HepG2 (cell line): ENCODE results near the gene RGS19. TPM values are rescaled to one million over a fixed set of nuclear protein-coding genes. Genes with fewer than 3 reads are reported as not detected.
A peak's percentile ranks its signal among the peaks of the same experiment; 100 is the strongest.

Source experiments
- FOXO1 ChIP-seq: sonication (generic); formaldehyde crosslinking; IDR thresholded peaks from 2 replicates; pipeline ENCODE4 v1.4.0; 2020; ENCODE audit warnings: missing genetic modification reagents
- FOXO4 ChIP-seq: sonication (generic); formaldehyde crosslinking; conservative IDR thresholded peaks from 2 replicates; pipeline ENCODE4 v1.8.1; 2023; ENCODE audit warnings: missing genetic modification reagents
- HOXA9 ChIP-seq: sonication (generic); formaldehyde crosslinking; IDR thresholded peaks from 2 replicates; pipeline ENCODE4 v1.8.1; 2022; ENCODE audit warnings: missing genetic modification reagents, mild to moderate bottlenecking, moderate library complexity, borderline replicate concordance
- KLF9 ChIP-seq: IDR thresholded peaks from 2 replicates; pipeline ENCODE4 v1.6.1; 2016; ENCODE audit warnings: low read depth
- MEF2D ChIP-seq: sonication (generic); formaldehyde crosslinking; IDR thresholded peaks from 2 replicates; pipeline ENCODE4 v1.5.1; 2020; ENCODE audit warnings: mild to moderate bottlenecking, missing genetic modification reagents
- MTF1 ChIP-seq: sonication (generic); formaldehyde crosslinking; IDR thresholded peaks from 2 replicates; pipeline ENCODE4 v1.5.0; 2020; ENCODE audit warnings: missing genetic modification reagents
- NFE2 ChIP-seq: sonication (generic); formaldehyde crosslinking; IDR thresholded peaks from 2 replicates; pipeline ENCODE4 v1.4.0; 2020; ENCODE audit warnings: missing genetic modification reagents
- REL ChIP-seq: sonication (generic); formaldehyde crosslinking; conservative IDR thresholded peaks from 2 replicates; pipeline ENCODE4 v1.8.0; 2022; ENCODE audit warnings: mild to moderate bottlenecking, missing genetic modification reagents, moderate library complexity
- SP140L ChIP-seq: sonication (generic); formaldehyde crosslinking; IDR thresholded peaks from 2 replicates; pipeline ENCODE4 v1.4.0; 2020; ENCODE audit warnings: missing genetic modification reagents, borderline replicate concordance
- TARDBP ChIP-seq: sonication (generic); formaldehyde crosslinking; IDR thresholded peaks from 2 replicates; pipeline ENCODE4 v1.8.0; 2022; ENCODE audit warnings: mild to moderate bottlenecking, missing genetic modification reagents
- TOPORS ChIP-seq: sonication (generic); formaldehyde crosslinking; IDR thresholded peaks from 2 replicates; pipeline ENCODE4 v1.8.0; 2023; ENCODE audit warnings: mild to moderate bottlenecking, missing genetic modification reagents
- YEATS4 ChIP-seq: sonication (generic); formaldehyde crosslinking; IDR thresholded peaks from 2 replicates; pipeline ENCODE4 v1.4.0; 2020; ENCODE audit warnings: missing genetic modification reagents, borderline replicate concordance
- ZFP37 ChIP-seq: sonication (generic); formaldehyde crosslinking; IDR thresholded peaks from 2 replicates; pipeline ENCODE4 v1.4.0; 2020; ENCODE audit warnings: missing genetic modification reagents, borderline replicate concordance
- ZNF235 ChIP-seq: sonication (generic); formaldehyde crosslinking; IDR thresholded peaks from 2 replicates; pipeline ENCODE4 v1.8.1; 2023; ENCODE audit warnings: mild to moderate bottlenecking, missing genetic modification reagents, borderline replicate concordance
- ZNF282 ChIP-seq: fragments of 450-650 bp; IDR thresholded peaks from 2 replicates; pipeline ENCODE4 v1.6.1; 2018; ENCODE audit not compliant: partially characterized antibody
- ZNF441 ChIP-seq: sonication (generic); formaldehyde crosslinking; IDR thresholded peaks from 2 replicates; pipeline ENCODE4 v1.7.0; 2021; ENCODE audit warnings: missing genetic modification reagents, borderline replicate concordance
- ZNF510 ChIP-seq: sonication (generic); formaldehyde crosslinking; IDR thresholded peaks from 2 replicates; pipeline ENCODE4 v1.4.0; 2020; ENCODE audit warnings: low read depth, mild to moderate bottlenecking, missing genetic modification reagents
- ZNF605 ChIP-seq: sonication (generic); formaldehyde crosslinking; IDR thresholded peaks from 2 replicates; pipeline ENCODE4 v1.8.0; 2022; ENCODE audit warnings: mild to moderate bottlenecking, missing genetic modification reagents
- ZNF784 ChIP-seq: sonication (generic); formaldehyde crosslinking; IDR thresholded peaks from 2 replicates; pipeline ENCODE4 v1.5.1; 2020; ENCODE audit warnings: missing genetic modification reagents, mild to moderate bottlenecking, borderline replicate concordance
- ZNF878 ChIP-seq: sonication (generic); formaldehyde crosslinking; IDR thresholded peaks from 2 replicates; pipeline ENCODE4 v1.8.1; 2023; ENCODE audit warnings: mild to moderate bottlenecking, missing genetic modification reagents, moderate library complexity
- polyA plus RNA-seq, 8 experiments: library from polyadenylated mRNA; depleted of rRNA in 3 of 8; stranded (reverse) in 7 of 8; unstranded in 1 of 8; fragments of >200 nt; fragmentation: Illumina TruSeq in 4 of 8; extraction: Trizol in 4 of 8; gene quantifications; 2 replicates each; pipeline versions ENCODE4 v1.2.1 to v1.2.3, GENCODE V29; 2011 to 2016; ENCODE audit warnings: low read depth in 4 of 8, missing spikeins in 1 of 8, mixed read lengths in 1 of 8; ENCODE audit not compliant: insufficient read depth in 1 of 8
- total RNA-seq, 5 experiments: library from RNA; depleted of rRNA; stranded (reverse); fragments of >200 nt; fragmentation: Illumina TruSeq; extraction: Trizol; gene quantifications; 2 replicates each; pipeline ENCODE4 v1.2.3, GENCODE V29; 2016; ENCODE audit warnings: low read depth in 1 of 5
- TF ChIP-seq, protein P1 (sequence below): IDR thresholded peaks from 2 replicates; pipeline ENCODE4 v1.6.1; 2016; ENCODE audit warnings: control low read depth
- TF ChIP-seq, protein P2 (sequence below): sonication (generic); formaldehyde crosslinking; conservative IDR thresholded peaks from 2 replicates; pipeline ENCODE4 v1.4.0; 2020; ENCODE audit warnings: missing genetic modification reagents
- TF ChIP-seq, protein P3 (sequence below): sonication (generic); formaldehyde crosslinking; conservative IDR thresholded peaks from 2 replicates; pipeline ENCODE4 v1.8.0; 2022; ENCODE audit warnings: mild to moderate bottlenecking, moderate library complexity, missing genetic modification reagents

Gene RGS19
- total and polyA plus RNA-seq, 2 of the 13 experiments (the other 11 are each of a cell fraction or from before 2014, with no cell fraction given): 10.7 to 11.9 TPM

DNA sequence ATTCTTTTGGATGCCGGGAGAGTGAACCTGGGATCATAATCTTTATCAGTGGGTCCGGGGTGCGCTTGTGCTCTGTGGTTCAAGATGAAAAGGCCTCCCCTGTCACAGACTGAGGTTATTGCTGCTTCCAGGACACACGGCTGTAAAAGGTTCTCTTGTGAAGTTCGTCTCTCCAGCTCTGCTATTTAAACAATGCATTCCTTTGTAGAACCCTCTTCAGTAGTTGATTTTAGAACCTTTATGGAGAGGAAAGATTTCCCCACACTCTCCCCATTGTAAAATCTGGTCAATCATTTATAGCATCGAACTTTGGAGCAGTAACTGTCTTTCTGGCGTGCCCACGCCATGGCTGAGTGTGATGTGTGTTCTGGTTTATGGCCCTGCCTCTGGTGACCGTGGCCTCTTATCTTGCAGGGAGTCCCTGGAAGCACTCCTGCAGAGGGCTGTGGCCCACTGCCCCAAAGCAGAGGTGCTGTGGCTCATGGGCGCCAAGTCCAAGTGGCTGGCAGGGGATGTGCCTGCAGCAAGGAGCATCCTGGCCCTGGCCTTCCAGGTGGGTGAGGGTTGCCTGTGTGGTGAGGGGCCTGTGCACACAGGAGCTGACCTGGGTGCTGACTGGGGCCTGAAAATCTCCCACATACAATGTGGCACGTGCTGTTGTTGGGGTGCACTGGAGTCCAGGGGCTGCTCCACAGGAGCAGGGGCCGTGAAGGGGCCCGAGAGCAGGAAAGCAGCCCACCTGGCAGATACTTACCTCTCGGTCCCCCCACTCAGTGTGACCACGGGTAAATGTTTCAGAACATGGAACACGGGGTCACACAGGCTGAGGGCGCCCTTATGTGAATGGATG is 55.0 kb downstream of the RGS19 start (continued):
- TF ChIP-seq KLF9 (CRISPR knock-in tag): 0 out of 2 replicates have a peak, but pooled peaks have one; percentile 19
- peak; percentile 53; the same call in 1 of the 2 replicates for TF ChIP-seq TOPORS (CRISPR knock-in tag)
- TF ChIP-seq, protein P1, sequence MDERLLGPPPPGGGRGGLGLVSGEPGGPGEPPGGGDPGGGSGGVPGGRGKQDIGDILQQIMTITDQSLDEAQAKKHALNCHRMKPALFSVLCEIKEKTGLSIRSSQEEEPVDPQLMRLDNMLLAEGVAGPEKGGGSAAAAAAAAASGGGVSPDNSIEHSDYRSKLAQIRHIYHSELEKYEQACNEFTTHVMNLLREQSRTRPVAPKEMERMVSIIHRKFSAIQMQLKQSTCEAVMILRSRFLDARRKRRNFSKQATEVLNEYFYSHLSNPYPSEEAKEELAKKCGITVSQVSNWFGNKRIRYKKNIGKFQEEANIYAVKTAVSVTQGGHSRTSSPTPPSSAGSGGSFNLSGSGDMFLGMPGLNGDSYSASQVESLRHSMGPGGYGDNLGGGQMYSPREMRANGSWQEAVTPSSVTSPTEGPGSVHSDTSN (CRISPR knock-in tag): peak; percentile 21
- no peak for TF ChIP-seq ZNF282
- TF ChIP-seq MTF1: no peak
- no peak; the same call in 1 of the 2 replicates for TF ChIP-seq SP140L
- TF ChIP-seq NFE2: no peak
- no peak; the same call in 1 of the 2 replicates for TF ChIP-seq YEATS4 (CRISPR knock-in tag)
- TF ChIP-seq, protein P2, sequence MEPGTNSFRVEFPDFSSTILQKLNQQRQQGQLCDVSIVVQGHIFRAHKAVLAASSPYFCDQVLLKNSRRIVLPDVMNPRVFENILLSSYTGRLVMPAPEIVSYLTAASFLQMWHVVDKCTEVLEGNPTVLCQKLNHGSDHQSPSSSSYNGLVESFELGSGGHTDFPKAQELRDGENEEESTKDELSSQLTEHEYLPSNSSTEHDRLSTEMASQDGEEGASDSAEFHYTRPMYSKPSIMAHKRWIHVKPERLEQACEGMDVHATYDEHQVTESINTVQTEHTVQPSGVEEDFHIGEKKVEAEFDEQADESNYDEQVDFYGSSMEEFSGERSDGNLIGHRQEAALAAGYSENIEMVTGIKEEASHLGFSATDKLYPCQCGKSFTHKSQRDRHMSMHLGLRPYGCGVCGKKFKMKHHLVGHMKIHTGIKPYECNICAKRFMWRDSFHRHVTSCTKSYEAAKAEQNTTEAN (CRISPR knock-in tag): peak; percentile 85
- peak; percentile 77 for TF ChIP-seq MEF2D (CRISPR knock-in tag)
- no peak for TF ChIP-seq ZFP37 (CRISPR knock-in tag)
- no peak for TF ChIP-seq REL
- TF ChIP-seq, protein P3, sequence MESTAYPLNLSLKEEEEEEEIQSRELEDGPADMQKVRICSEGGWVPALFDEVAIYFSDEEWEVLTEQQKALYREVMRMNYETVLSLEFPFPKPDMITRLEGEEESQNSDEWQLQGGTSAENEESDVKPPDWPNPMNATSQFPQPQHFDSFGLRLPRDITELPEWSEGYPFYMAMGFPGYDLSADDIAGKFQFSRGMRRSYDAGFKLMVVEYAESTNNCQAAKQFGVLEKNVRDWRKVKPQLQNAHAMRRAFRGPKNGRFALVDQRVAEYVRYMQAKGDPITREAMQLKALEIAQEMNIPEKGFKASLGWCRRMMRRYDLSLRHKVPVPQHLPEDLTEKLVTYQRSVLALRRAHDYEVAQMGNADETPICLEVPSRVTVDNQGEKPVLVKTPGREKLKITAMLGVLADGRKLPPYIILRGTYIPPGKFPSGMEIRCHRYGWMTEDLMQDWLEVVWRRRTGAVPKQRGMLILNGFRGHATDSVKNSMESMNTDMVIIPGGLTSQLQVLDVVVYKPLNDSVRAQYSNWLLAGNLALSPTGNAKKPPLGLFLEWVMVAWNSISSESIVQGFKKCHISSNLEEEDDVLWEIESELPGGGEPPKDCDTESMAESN (CRISPR knock-in tag): peak; percentile 70; the same call in 1 of the 2 replicates
- TF ChIP-seq TARDBP: peak; percentile 99
- 0 out of 2 replicates have a peak, but pooled peaks have one; percentile 5 for TF ChIP-seq FOXO4 (CRISPR knock-in tag)
- peak; percentile 94; the same call in 1 of the 2 replicates for TF ChIP-seq ZNF784 (CRISPR knock-in tag)
- TF ChIP-seq ZNF235 (CRISPR knock-in tag): no peak
- no peak for TF ChIP-seq ZNF878 (CRISPR knock-in tag)
- TF ChIP-seq FOXO1: no peak; the same call in none of the 2 replicates
- no peak for TF ChIP-seq ZNF441 (CRISPR knock-in tag)
- TF ChIP-seq HOXA9: 0 out of 2 replicates have a peak, but pooled peaks have one; percentile 28
- 0 out of 2 replicates have a peak, but pooled peaks have one; percentile 20 for TF ChIP-seq ZNF510 (CRISPR knock-in tag)
- no peak; the same call in 1 of the 2 replicates for TF ChIP-seq ZNF605 (CRISPR knock-in tag)
